Effector memory CD8-positive, alpha-beta T cell (primary cell): ENCODE results near the gene TMED5.
A peak's percentile ranks its signal among the peaks of the same experiment; 100 is the strongest.
"Not testable (repeated sequence)": the region's sequence is repeated elsewhere in the genome, so short reads cannot be mapped to it uniquely, and the experiment has no call there.

Source experiments
- ATAC-seq: fragments of 150-1000 bp; cut with Tn5 transposase; replicated peaks from 2 replicates; pipeline ENCODE4 v1.10.0; 2021; ENCODE audit warnings: mild to moderate bottlenecking, moderate library complexity
- DNase-seq, 3 experiments: peaks; one replicate each; pipeline ENCODE4 v3.0.0; 2021
- H3K27ac Mint-ChIP-seq, 2 donors: one replicate each; pipeline ENCODE4 v1.8.0; 2022; ENCODE audit warnings: mild to moderate bottlenecking in 2 of 2, mixed read lengths in 2 of 2, moderate library complexity in 2 of 2
- H3K27me3 Mint-ChIP-seq, 2 donors: one replicate each; pipeline ENCODE4 v1.8.0; 2022; ENCODE audit warnings: mixed read lengths in 2 of 2
- H3K36me3 Mint-ChIP-seq: one replicate; pipeline ENCODE4 v1.8.0; 2022; ENCODE audit warnings: mild to moderate bottlenecking, moderate library complexity, mixed read lengths; ENCODE audit not compliant: insufficient read depth
- H3K4me1 Mint-ChIP-seq, 2 donors: one replicate each; pipeline ENCODE4 v1.8.0; 2022; ENCODE audit warnings: low read depth in 2 of 2, mixed read lengths in 2 of 2
- H3K4me3 Mint-ChIP-seq, 2 donors: one replicate each; pipeline ENCODE4 v1.8.0; 2022; ENCODE audit warnings: mild to moderate bottlenecking in 2 of 2, mixed read lengths in 2 of 2, moderate library complexity in 2 of 2
- H3K9me3 Mint-ChIP-seq, 2 donors: one replicate each; pipeline ENCODE4 v1.8.0; 2022; ENCODE audit warnings: mixed read lengths in 2 of 2

The TMED5 gene

GRCh38 chr1:93163314-93163713, 16.9 kb downstream of the TMED5 start:
- H3K9me3 Mint-ChIP-seq, result not testable (repeated sequence)

GRCh38 chr1:93159337-93159736, 20.9 kb downstream of the TMED5 start:
- peaks cover 14 to 27% of the 10 kb centered on the region in 2 donors for H3K4me1 Mint-ChIP-seq
- no peak for ATAC-seq
- peaks cover 59% of the 10 kb centered on the region for H3K36me3 Mint-ChIP-seq
- no peak overlapping the region for H3K27ac Mint-ChIP-seq
- H3K4me3 Mint-ChIP-seq, result no peak overlapping the region
- DNase-seq, result no peak
- H3K27me3 Mint-ChIP-seq, result no peaks in the 10 kb centered on the region
- no peaks in the 10 kb centered on the region for H3K9me3 Mint-ChIP-seq

More at GRCh38 chr1:93163314-93163713, 16.9 kb downstream of the TMED5 start:
- not testable (repeated sequence) for ATAC-seq, H3K27ac Mint-ChIP-seq, H3K4me3 Mint-ChIP-seq, DNase-seq, H3K27me3 Mint-ChIP-seq
- Mint-ChIP-seq H3K4me1 (peaks cover 30 to 60% of the 10 kb centered on the region in 2 donors), H3K36me3 (peaks cover 34% of the 10 kb centered on the region)

GRCh38 chr1:93155335-93155734, 24.9 kb downstream of the TMED5 start:
- H3K4me1 Mint-ChIP-seq, result peaks cover 6 to 10% of the 10 kb centered on the region in 2 donors
- DNase-seq (no peak), ATAC-seq (no peak)
- H3K36me3 Mint-ChIP-seq, result peaks cover 73% of the 10 kb centered on the region
- no peaks in the 10 kb centered on the region for H3K9me3 Mint-ChIP-seq
- H3K4me3 Mint-ChIP-seq, result no peak overlapping the region
- no peaks in the 10 kb centered on the region for H3K27me3 Mint-ChIP-seq
- H3K27ac Mint-ChIP-seq, result peak overlapping the region; percentile 46 to 64

GRCh38 chr1:93154898-93155297, 25.3 kb downstream of the TMED5 start:
- no peak for ATAC-seq
- Mint-ChIP-seq H3K27me3 (no peaks in the 10 kb centered on the region), H3K9me3 (no peaks in the 10 kb centered on the region), H3K27ac (peak overlapping the region; percentile 46 to 64), H3K4me1 (peaks cover 6 to 8% of the 10 kb centered on the region in 2 donors), H3K4me3 (no peak overlapping the region), H3K36me3 (peaks cover 72% of the 10 kb centered on the region)
- DNase-seq, result no peak

GRCh38 chr1:93152835-93153234, 27.4 kb downstream of the TMED5 start:
- H3K4me3 Mint-ChIP-seq, result no peak overlapping the region
- H3K4me1 Mint-ChIP-seq, result peaks cover 4 to 6% of the 10 kb centered on the region in 2 donors
- peak overlapping the region in 1 of 2 donors; percentile 62 for H3K27ac Mint-ChIP-seq
- H3K9me3 Mint-ChIP-seq, result no peaks in the 10 kb centered on the region
- H3K27me3 Mint-ChIP-seq, result no peaks in the 10 kb centered on the region
- H3K36me3 Mint-ChIP-seq, result peaks cover 68% of the 10 kb centered on the region
- DNase-seq (no peak), ATAC-seq (no peak)

- Mint-ChIP-seq H3K27ac (peak overlapping the region; percentile 12 to 87), H3K4me3 (no peak overlapping the region), H3K9me3 (no peaks in the 10 kb centered on the region), H3K27me3 (no peaks in the 10 kb centered on the region), H3K36me3 (peaks cover 63% of the 10 kb centered on the region), H3K4me1 (peaks cover 4 to 6% of the 10 kb centered on the region in 2 donors)
- ATAC-seq, result no peak
- DNase-seq, result no peak
These were observed 28.7 kb downstream of the TMED5 start for GRCh38 chr1:93151474-93151873.

- no peak overlapping the region for H3K4me3 Mint-ChIP-seq
- peaks cover 4 to 6% of the 10 kb centered on the region in 2 donors for H3K4me1 Mint-ChIP-seq
- DNase-seq (no peak), ATAC-seq (no peak)
- peaks cover 57% of the 10 kb centered on the region for H3K36me3 Mint-ChIP-seq
- no peaks in the 10 kb centered on the region for H3K27me3 Mint-ChIP-seq
- no peaks in the 10 kb centered on the region for H3K9me3 Mint-ChIP-seq
- H3K27ac Mint-ChIP-seq, result peak overlapping the region; percentile 12 to 87
These were observed 29.5 kb downstream of the TMED5 start for GRCh38 chr1:93150729-93151128.

- H3K36me3 Mint-ChIP-seq, result peaks cover 42% of the 10 kb centered on the region
- no peak for DNase-seq
- no peak for ATAC-seq
- no peaks in the 10 kb centered on the region for H3K9me3 Mint-ChIP-seq
- peak overlapping the region in 1 of 2 donors; percentile 9 for H3K27ac Mint-ChIP-seq
- H3K4me1 Mint-ChIP-seq, result peaks cover 4 to 5% of the 10 kb centered on the region in 2 donors
- H3K27me3 Mint-ChIP-seq, result no peaks in the 10 kb centered on the region
- no peak overlapping the region for H3K4me3 Mint-ChIP-seq
These were observed 32.2 kb downstream of the TMED5 start for GRCh38 chr1:93148001-93148400.

- ATAC-seq, result no peak
- H3K27ac Mint-ChIP-seq, result no peak overlapping the region
- H3K36me3 Mint-ChIP-seq, result peaks cover 26% of the 10 kb centered on the region
- no peaks in the 10 kb centered on the region for H3K4me1 Mint-ChIP-seq
- DNase-seq, result no peak
- no peaks in the 10 kb centered on the region for H3K27me3 Mint-ChIP-seq
- H3K9me3 Mint-ChIP-seq, result no peaks in the 10 kb centered on the region
- H3K4me3 Mint-ChIP-seq, result no peak overlapping the region
These were observed 36.4 kb downstream of the TMED5 start for GRCh38 chr1:93143769-93144168.

GRCh38 chr1:93143136-93143535, 37.1 kb downstream of the TMED5 start:
- Mint-ChIP-seq H3K36me3 (peaks cover 27% of the 10 kb centered on the region), H3K9me3 (no peaks in the 10 kb centered on the region), H3K4me1 (no peaks in the 10 kb centered on the region), H3K27me3 (no peaks in the 10 kb centered on the region), H3K27ac (peak overlapping the region; percentile 32 to 85), H3K4me3 (no peak overlapping the region)
- DNase-seq (no peak), ATAC-seq (no peak)

- H3K27me3 Mint-ChIP-seq, result no peaks in the 10 kb centered on the region
- peaks cover 36% of the 10 kb centered on the region for H3K36me3 Mint-ChIP-seq
- no peak overlapping the region for H3K4me3 Mint-ChIP-seq
- peak overlapping the region in 1 of 2 donors; percentile 85 for H3K27ac Mint-ChIP-seq
- no peak for DNase-seq
- ATAC-seq, result no peak
- no peaks in the 10 kb centered on the region for H3K4me1 Mint-ChIP-seq
- H3K9me3 Mint-ChIP-seq, result no peaks in the 10 kb centered on the region
These were observed 38.1 kb downstream of the TMED5 start for GRCh38 chr1:93142161-93142560.

- Mint-ChIP-seq H3K4me3 (no peak overlapping the region), H3K36me3 (peaks cover 49% of the 10 kb centered on the region), H3K27ac (peak overlapping the region in 1 of 2 donors; percentile 49), H3K27me3 (no peaks in the 10 kb centered on the region), H3K9me3 (no peaks in the 10 kb centered on the region), H3K4me1 (no peaks in the 10 kb centered on the region)
- DNase-seq, result no peak
- ATAC-seq, result no peak
These were observed 40.1 kb downstream of the TMED5 start for GRCh38 chr1:93140106-93140505.

- Mint-ChIP-seq H3K27ac (peak overlapping the region in 1 of 2 donors; percentile 68), H3K9me3 (no peaks in the 10 kb centered on the region)
These were observed 42.5 kb downstream of the TMED5 start for GRCh38 chr1:93137604-93138292.

GRCh38 chr1:93136445-93136844, 43.8 kb downstream of the TMED5 start:
- Mint-ChIP-seq H3K4me3 (no peak overlapping the region), H3K36me3 (peaks cover 61% of the 10 kb centered on the region), H3K27me3 (no peaks in the 10 kb centered on the region), H3K9me3 (no peaks in the 10 kb centered on the region), H3K27ac (no peak overlapping the region), H3K4me1 (no peaks in the 10 kb centered on the region)
- no peak for ATAC-seq
- DNase-seq, result no peak

More at GRCh38 chr1:93137604-93138292, 42.5 kb downstream of the TMED5 start:
- H3K36me3 Mint-ChIP-seq, result peaks cover 61% of the 10 kb centered on the region
- H3K27me3 Mint-ChIP-seq, result no peaks in the 10 kb centered on the region
- no peak overlapping the region for H3K4me3 Mint-ChIP-seq
- no peak for DNase-seq
- no peaks in the 10 kb centered on the region for H3K4me1 Mint-ChIP-seq
- no peak for ATAC-seq
